Germinal center (tissue), 1 donor: ENCODE measurements around the gene TNFSF13.

Experiments used
- DNase-seq: peaks from one replicate; pipeline ENCODE4 v3.0.0; 2012; ENCODE audit warnings: mixed read lengths, low spot score

Gene TNFSF13

GRCh38 chr17:7558544-7559319, at the start of gene TNFSF13:
TNFSF13 (plus strand) TSS chr17:7558750; CDS start chr17:7559040, 290 bp downstream.
- no peak for DNase-seq

GRCh38 chr17:7508846-7509245, 49.7 kb upstream of the TNFSF13 start:
- no peak for DNase-seq

GRCh38 chr17:7509937-7510336, 48.6 kb upstream of the TNFSF13 start:
- no peak for DNase-seq

GRCh38 chr17:7511108-7511507, 47.4 kb upstream of the TNFSF13 start:
- DNase-seq: no peak

- DNase-seq: no peak
Observed at GRCh38 chr17:7512105-7512504, 46.4 kb upstream of the TNFSF13 start.

GRCh38 chr17:7512824-7513540, 45.6 kb upstream of the TNFSF13 start:
- DNase-seq: no peak

GRCh38 chr17:7513850-7514419, 44.6 kb upstream of the TNFSF13 start:
- DNase-seq: no peak

- DNase-seq: no peak
Observed at GRCh38 chr17:7515911-7516610, 42.5 kb upstream of the TNFSF13 start.

GRCh38 chr17:7523033-7523432, 35.5 kb upstream of the TNFSF13 start:
- DNase-seq: no peak

- DNase-seq: no peak
Observed at GRCh38 chr17:7528842-7529241, 29.7 kb upstream of the TNFSF13 start.

GRCh38 chr17:7530023-7530900, 28.3 kb upstream of the TNFSF13 start:
- DNase-seq: no peak

GRCh38 chr17:7538050-7538449, 20.5 kb upstream of the TNFSF13 start:
- no peak for DNase-seq

GRCh38 chr17:7538891-7539545, 19.5 kb upstream of the TNFSF13 start:
- DNase-seq: no peak

GRCh38 chr17:7541074-7541621, 17.4 kb upstream of the TNFSF13 start:
- no peak for DNase-seq

GRCh38 chr17:7544911-7545310, 13.6 kb upstream of the TNFSF13 start:
- DNase-seq: no peak

- peak; percentile 47 for DNase-seq
Observed at GRCh38 chr17:7548585-7549400, 9.8 kb upstream of the TNFSF13 start, which contains the start of gene TNFSF12. TNFSF12 (plus strand) TSS chr17:7549058; CDS start chr17:7549154, 96 bp downstream.

GRCh38 chr17:7549401-7550055, 9.0 kb upstream of the TNFSF13 start:
- DNase-seq: peak; percentile 30

GRCh38 chr17:7550344-7550743, 8.2 kb upstream of the TNFSF13 start:
- DNase-seq: no peak

GRCh38 chr17:7551396-7551795, 7.2 kb upstream of the TNFSF13 start:
- no peak for DNase-seq
